Vagina (tissue), 2 donors: ENCODE measurements around the gene PTPRM. TPM values are rescaled to one million over a fixed set of nuclear protein-coding genes. Genes with fewer than 3 reads are reported as not detected.

Source experiments
- DNase-seq, 2 donors: peaks; one replicate each; pipeline ENCODE4 v3.0.0-alpha.2; 2017; ENCODE audit errors: extremely low spot score in 2 of 2
- H3K27ac ChIP-seq: fragments of 200-600 bp; sonication (generic); one replicate; pipeline ENCODE4 v1.5.1; 2019
- H3K27me3 ChIP-seq: fragments of 200-600 bp; sonication (generic); one replicate; pipeline ENCODE4 v1.5.1; 2019
- H3K36me3 ChIP-seq, 2 donors: fragments of 200-600 bp; sonication (generic); one replicate each; pipeline ENCODE4 v1.5.1; 2017 to 2019
- H3K4me1 ChIP-seq: fragments of 200-600 bp; sonication (generic); one replicate; pipeline ENCODE4 v1.5.1; 2019
- H3K4me3 ChIP-seq, 2 donors: fragments of 200-600 bp; sonication (generic); 1 replicate in 1 of 2; 2 replicates in 1 of 2; pipeline ENCODE4 v1.5.1; 2016 to 2019
- H3K9me3 ChIP-seq: fragments of 200-600 bp; sonication (generic); one replicate; pipeline ENCODE4 v1.5.1; 2019
- CTCF ChIP-seq, 3 experiments: fragments of 450-650 bp in 2 of 3; fragments of 200-600 bp in 1 of 3; sonication (generic) in 1 of 3; IDR thresholded peaks; one replicate each; pipeline ENCODE4 v1.5.1; 2017 to 2019; ENCODE audit warnings: antibody characterized with exemption in 3 of 3, mild to moderate bottlenecking in 2 of 3, moderate library complexity in 2 of 3
- POLR2A ChIP-seq, 2 donors: fragments of 450-650 bp; IDR thresholded peaks; one replicate each; pipeline ENCODE4 v1.6.1; 2017; ENCODE audit warnings: antibody characterized with exemption in 2 of 2, mild to moderate bottlenecking in 2 of 2, moderate library complexity in 2 of 2
- POLR2AphosphoS5 ChIP-seq, 2 donors: sonication (generic); formaldehyde crosslinking; IDR thresholded peaks; one replicate each; pipeline ENCODE4 v1.9.0; 2017; ENCODE audit warnings: antibody characterized with exemption in 2 of 2, mild to moderate bottlenecking in 2 of 2, low read depth in 1 of 2; ENCODE audit not compliant: insufficient read depth in 1 of 2
- intact Hi-C: fragments of 100-400 bp; cut with DNase I; formaldehyde crosslinking; loops from one replicate; pipeline ENCODE4 v1.15.1; 2023
- total RNA-seq: library from RNA; depleted of rRNA; stranded (reverse); fragments of >200 nt; gene quantifications from one replicate; pipeline ENCODE4 v1.2.3, GENCODE V29; 2016

PTPRM gene
- total RNA-seq, 1 donor from 2014 or later, result 60.2 TPM

GRCh38 chr18:7523772-7524171, 43.3 kb upstream of the PTPRM start:
- no peak overlapping the region for H3K27ac ChIP-seq
- intact Hi-C loops, result no loop called here
- no peak for DNase-seq
- TF ChIP-seq POLR2AphosphoS5 (IDR thresholded peaks at IDR 0.05; ENCODE audit: insufficient read depth in 1 of 2, low read depth in 1 of 2), result no peak
- TF ChIP-seq POLR2A (IDR thresholded peaks at IDR 0.05), result no peak
- TF ChIP-seq CTCF (IDR thresholded peaks at IDR 0.05), result no peak
- H3K4me1 ChIP-seq, result no peaks in the 10 kb centered on the region
- no peaks in the 10 kb centered on the region for H3K9me3 ChIP-seq
- H3K36me3 ChIP-seq, result no peaks in the 10 kb centered on the region
- no peak overlapping the region for H3K4me3 ChIP-seq
- H3K27me3 ChIP-seq, result no peaks in the 10 kb centered on the region

DNA sequence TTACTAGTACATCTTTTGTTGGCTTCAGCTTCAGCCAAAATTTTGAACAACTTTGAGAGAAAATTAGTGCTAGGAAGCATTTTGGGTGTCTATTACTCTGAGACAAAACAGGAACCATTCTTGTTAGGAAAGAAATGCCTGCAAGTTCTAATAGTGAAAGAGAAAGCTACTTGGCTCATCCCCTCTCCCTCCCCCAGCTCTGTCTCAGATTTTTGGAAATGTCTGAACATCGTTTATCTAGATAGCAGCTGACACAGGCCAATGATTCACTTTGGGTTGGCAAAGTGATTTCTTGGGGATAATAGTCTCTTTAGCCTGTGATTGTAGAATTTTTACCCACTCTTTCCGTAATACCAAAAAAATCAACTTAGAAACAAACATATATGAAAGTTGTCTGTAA, 42.3 kb upstream of the PTPRM start:
- intact Hi-C loops, result no loop called here
- Histone ChIP-seq H3K9me3 (no peaks in the 10 kb centered on the region), H3K27ac (no peak overlapping the region), H3K4me1 (no peaks in the 10 kb centered on the region), H3K27me3 (no peaks in the 10 kb centered on the region), H3K4me3 (no peak overlapping the region), H3K36me3 (no peaks in the 10 kb centered on the region)
- DNase-seq, result no peak
- no peak for TF ChIP-seq POLR2A (IDR thresholded peaks at IDR 0.05)
- TF ChIP-seq POLR2AphosphoS5 (IDR thresholded peaks at IDR 0.05; ENCODE audit: insufficient read depth in 1 of 2, low read depth in 1 of 2), result no peak
- no peak for TF ChIP-seq CTCF (IDR thresholded peaks at IDR 0.05)

DNA sequence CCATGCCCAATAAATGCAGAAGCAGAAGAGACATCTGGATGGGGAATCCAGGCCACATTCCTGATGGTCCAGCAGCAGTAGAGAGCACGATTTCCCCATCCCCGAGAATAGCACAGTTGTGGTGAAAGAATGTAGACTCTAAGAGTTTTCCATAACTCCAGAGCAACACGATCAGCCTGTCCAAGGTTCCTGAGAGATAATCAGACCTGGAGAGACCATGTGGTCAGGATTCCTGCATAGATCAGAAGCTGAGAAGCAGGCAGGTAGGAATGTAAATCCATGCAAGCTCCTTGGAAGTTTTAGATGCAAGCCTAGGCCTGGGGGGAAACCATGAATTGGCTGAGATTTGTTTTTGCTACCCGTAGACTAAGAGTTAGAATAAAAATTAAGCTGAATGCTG, 34.2 kb upstream of the PTPRM start:
- no peak overlapping the region for H3K4me3 ChIP-seq
- no peak for TF ChIP-seq CTCF (IDR thresholded peaks at IDR 0.05)
- TF ChIP-seq POLR2A (IDR thresholded peaks at IDR 0.05), result no peak
- TF ChIP-seq POLR2AphosphoS5 (IDR thresholded peaks at IDR 0.05; ENCODE audit: insufficient read depth in 1 of 2, low read depth in 1 of 2), result no peak
- DNase-seq, result no peak
- no peaks in the 10 kb centered on the region for H3K4me1 ChIP-seq
- intact Hi-C loops, result no loop called here
- no peaks in the 10 kb centered on the region for H3K36me3 ChIP-seq
- H3K9me3 ChIP-seq, result no peaks in the 10 kb centered on the region
- H3K27ac ChIP-seq, result no peak overlapping the region
- H3K27me3 ChIP-seq, result no peaks in the 10 kb centered on the region

- no peaks in the 10 kb centered on the region for H3K36me3 ChIP-seq
- TF ChIP-seq POLR2AphosphoS5 (IDR thresholded peaks at IDR 0.05; ENCODE audit: insufficient read depth in 1 of 2, low read depth in 1 of 2), result no peak
- TF ChIP-seq POLR2A (IDR thresholded peaks at IDR 0.05), result no peak
- TF ChIP-seq CTCF (IDR thresholded peaks at IDR 0.05), result no peak
- no peaks in the 10 kb centered on the region for H3K27me3 ChIP-seq
- H3K4me1 ChIP-seq, result no peaks in the 10 kb centered on the region
- intact Hi-C loops, result no loop called here
- no peak overlapping the region for H3K4me3 ChIP-seq
- H3K9me3 ChIP-seq, result no peaks in the 10 kb centered on the region
- no peak overlapping the region for H3K27ac ChIP-seq
- no peak for DNase-seq
These were observed 31.5 kb upstream of the PTPRM start for GRCh38 chr18:7535436-7536205.

- intact Hi-C loops, result no loop called here
- no peaks in the 10 kb centered on the region for H3K9me3 ChIP-seq
- no peaks in the 10 kb centered on the region for H3K4me1 ChIP-seq
- no peak overlapping the region for H3K27ac ChIP-seq
- no peak for DNase-seq
- TF ChIP-seq POLR2A (IDR thresholded peaks at IDR 0.05) (no peak), CTCF (IDR thresholded peaks at IDR 0.05) (no peak)
- no peaks in the 10 kb centered on the region for H3K27me3 ChIP-seq
- H3K4me3 ChIP-seq, result no peak overlapping the region
- no peaks in the 10 kb centered on the region for H3K36me3 ChIP-seq
These were observed 30.0 kb upstream of the PTPRM start for GRCh38 chr18:7537145-7537544.
